Measurements from ENCODE around the gene LRRC8E.

DNA sequence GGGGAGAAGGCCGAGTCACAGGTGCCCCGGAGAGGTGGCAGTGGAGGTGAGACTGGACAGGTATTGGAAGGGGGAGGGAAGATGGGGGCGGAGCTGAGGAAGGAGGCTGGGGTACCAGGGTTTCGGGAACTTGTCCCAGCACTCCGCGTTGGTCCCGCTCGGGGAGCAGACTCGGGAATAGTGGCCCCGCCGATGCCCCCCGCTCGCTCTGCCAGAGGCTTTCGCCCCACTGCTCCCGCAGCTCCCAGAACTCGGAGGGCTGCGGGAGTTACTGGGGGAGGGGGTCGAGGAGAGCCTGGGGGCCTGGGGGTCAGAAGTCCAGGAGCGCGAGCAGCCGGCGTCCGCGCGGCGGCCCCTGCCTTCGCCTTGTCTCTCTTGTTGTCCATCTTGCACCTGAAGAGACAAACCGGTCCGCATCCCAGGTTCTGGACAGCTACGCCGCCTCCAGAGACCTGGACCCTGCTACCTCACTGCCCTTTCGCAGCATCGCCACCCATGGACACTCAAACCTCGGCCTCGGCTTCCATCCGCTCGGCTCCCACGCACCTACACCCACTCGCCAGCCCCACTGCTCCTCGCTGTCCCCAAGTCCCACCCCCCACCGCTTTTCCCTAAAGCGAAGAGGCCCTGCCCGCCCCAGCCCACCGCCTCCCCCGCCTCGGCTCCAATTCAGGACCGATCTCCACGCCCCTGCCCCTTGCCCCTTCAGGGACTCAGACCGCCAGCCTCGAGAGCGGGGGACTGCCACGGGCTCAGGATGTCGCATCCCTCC, 14.8 kb upstream of the LRRC8E start:
- TF ChIP-seq POLR2A (IDR thresholded peaks at IDR 0.05) (no peak), EP300 (IDR thresholded peaks at IDR 0.05) (no peak)
- TF ChIP-seq, protein P1, sequence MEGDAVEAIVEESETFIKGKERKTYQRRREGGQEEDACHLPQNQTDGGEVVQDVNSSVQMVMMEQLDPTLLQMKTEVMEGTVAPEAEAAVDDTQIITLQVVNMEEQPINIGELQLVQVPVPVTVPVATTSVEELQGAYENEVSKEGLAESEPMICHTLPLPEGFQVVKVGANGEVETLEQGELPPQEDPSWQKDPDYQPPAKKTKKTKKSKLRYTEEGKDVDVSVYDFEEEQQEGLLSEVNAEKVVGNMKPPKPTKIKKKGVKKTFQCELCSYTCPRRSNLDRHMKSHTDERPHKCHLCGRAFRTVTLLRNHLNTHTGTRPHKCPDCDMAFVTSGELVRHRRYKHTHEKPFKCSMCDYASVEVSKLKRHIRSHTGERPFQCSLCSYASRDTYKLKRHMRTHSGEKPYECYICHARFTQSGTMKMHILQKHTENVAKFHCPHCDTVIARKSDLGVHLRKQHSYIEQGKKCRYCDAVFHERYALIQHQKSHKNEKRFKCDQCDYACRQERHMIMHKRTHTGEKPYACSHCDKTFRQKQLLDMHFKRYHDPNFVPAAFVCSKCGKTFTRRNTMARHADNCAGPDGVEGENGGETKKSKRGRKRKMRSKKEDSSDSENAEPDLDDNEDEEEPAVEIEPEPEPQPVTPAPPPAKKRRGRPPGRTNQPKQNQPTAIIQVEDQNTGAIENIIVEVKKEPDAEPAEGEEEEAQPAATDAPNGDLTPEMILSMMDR (IDR thresholded peaks at IDR 0.05), result no peak

Data from stomach (tissue), 4 donors.